Mesendoderm (in vitro differentiated cells): ENCODE measurements around the gene MROH7.

Source experiments
- DNase-seq: peaks from one replicate; pipeline ENCODE4 v3.0.0; 2013
- H2AK5ac ChIP-seq: 2 replicates; pipeline ENCODE4 v1.6.1; 2013; ENCODE audit warnings: low read length, inconsistent platforms
- H2BK120ac ChIP-seq: 2 replicates; pipeline ENCODE4 v1.6.1; 2013; ENCODE audit warnings: low read depth, mild to moderate bottlenecking, low read length, moderate library complexity, mixed read lengths
- H2BK15ac ChIP-seq: replicated peaks from 2 replicates; pipeline ENCODE4 v1.6.1; 2013; ENCODE audit warnings: low read depth, mild to moderate bottlenecking, moderate library complexity
- H2BK5ac ChIP-seq: 2 replicates; pipeline ENCODE4 v1.6.1; 2013; ENCODE audit warnings: low read length, inconsistent platforms
- H3K18ac ChIP-seq: 2 replicates; pipeline ENCODE4 v1.6.1; 2013; ENCODE audit warnings: mild to moderate bottlenecking, low read length, mixed read lengths
- H3K23ac ChIP-seq: one replicate; pipeline ENCODE4 v1.6.1; 2013; ENCODE audit warnings: low read length
- H3K27ac ChIP-seq: 2 replicates; pipeline ENCODE4 v1.5.1; 2013; ENCODE audit warnings: low read depth, mild to moderate bottlenecking, inconsistent platforms, low read length, moderate library complexity
- H3K27me3 ChIP-seq: 2 replicates; pipeline ENCODE4 v1.6.1; 2013; ENCODE audit warnings: low read length, control low read depth, mild to moderate bottlenecking, inconsistent platforms; ENCODE audit not compliant: insufficient read depth, poor library complexity
- H3K36me3 ChIP-seq: 2 replicates; pipeline ENCODE4 v1.6.1; 2013; ENCODE audit warnings: low read length, inconsistent platforms; ENCODE audit not compliant: control insufficient read depth, insufficient read depth
- H3K4ac ChIP-seq: one replicate; pipeline ENCODE4 v1.6.1; 2013; ENCODE audit warnings: low read depth, mild to moderate bottlenecking, low read length, moderate library complexity
- H3K4me1 ChIP-seq: 2 replicates; pipeline ENCODE4 v1.6.1; 2013; ENCODE audit warnings: low read depth, low read length, inconsistent platforms; ENCODE audit not compliant: control insufficient read depth
- H3K4me2 ChIP-seq: 2 replicates; pipeline ENCODE4 v1.6.1; 2013; ENCODE audit warnings: low read length
- H3K4me3 ChIP-seq: 2 replicates; pipeline ENCODE4 v1.5.1; 2013; ENCODE audit warnings: mild to moderate bottlenecking, low read length
- H3K56ac ChIP-seq: one replicate; pipeline ENCODE4 v1.6.1; 2013; ENCODE audit warnings: low read length
- H3K79me1 ChIP-seq: 2 replicates; pipeline ENCODE4 v1.6.1; 2013; ENCODE audit warnings: low read length, inconsistent platforms
- H3K79me2 ChIP-seq: 2 replicates; pipeline ENCODE4 v1.6.1; 2013; ENCODE audit warnings: mild to moderate bottlenecking, low read length; ENCODE audit not compliant: control insufficient read depth, insufficient read depth
- H3K9ac ChIP-seq: 2 replicates; pipeline ENCODE4 v1.6.1; 2013; ENCODE audit warnings: low read length, inconsistent platforms
- H4K5ac ChIP-seq: one replicate; pipeline ENCODE4 v1.6.1; 2013; ENCODE audit warnings: low read length
- H4K8ac ChIP-seq: one replicate; pipeline ENCODE4 v1.6.1; 2013; ENCODE audit warnings: low read depth, mild to moderate bottlenecking, control low read depth, low read length, moderate library complexity
- WGBS: extraction: QIAGEN DNeasy Blood & Tissue Kit; methylation state at CpG from one replicate; pipeline ENCODE4 v1.1.7; 2013; ENCODE audit warnings: low lambda C conversion rate, missing lambda C conversion rate; ENCODE audit not compliant: insufficient coverage; ENCODE audit errors: extremely low coverage; 5-methylcytosine and 5-hydroxymethylcytosine counted together

MROH7 gene

DNA sequence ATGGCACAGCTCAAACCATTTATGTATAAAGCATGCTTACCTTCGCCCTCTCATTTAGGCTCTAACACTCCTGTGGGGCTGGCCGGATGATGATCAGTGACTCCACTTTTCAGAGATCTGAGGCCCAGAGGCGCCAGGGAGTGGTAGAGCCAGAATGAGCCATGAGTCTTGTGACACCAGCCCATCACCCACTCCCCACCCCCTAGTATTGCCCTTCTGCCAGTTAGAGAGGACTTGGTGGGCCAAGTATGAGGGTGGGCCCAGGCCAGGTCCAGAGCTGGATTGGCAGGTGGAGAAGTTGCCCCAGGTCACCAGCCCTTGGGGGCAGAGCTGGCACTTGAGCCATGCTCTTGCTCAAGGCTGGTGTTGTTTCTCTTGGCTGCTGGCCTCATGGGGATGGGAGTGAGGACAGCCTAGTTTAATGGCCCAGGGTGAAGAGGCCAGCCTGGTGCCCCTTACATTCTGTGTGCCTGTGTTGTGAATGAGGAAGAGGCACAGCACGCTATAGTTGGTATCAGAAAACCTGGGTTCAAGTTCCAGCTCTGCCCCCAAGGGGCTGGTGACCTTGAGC is 43.8 kb downstream of the MROH7 start:
- Histone ChIP-seq H3K4me2 (no peak overlapping the region), H4K8ac (no peak overlapping the region), H3K79me2 (no peaks in the 10 kb centered on the region), H2AK5ac (no peak overlapping the region), H3K18ac (no peak overlapping the region), H3K9ac (no peak overlapping the region), H3K27ac (no peak overlapping the region), H2BK120ac (no peak overlapping the region), H2BK5ac (no peak overlapping the region), H2BK15ac (no peak overlapping the region), H3K4ac (no peak overlapping the region), H4K5ac (no peak overlapping the region), H3K27me3 (no peaks in the 10 kb centered on the region), H3K79me1 (no peaks in the 10 kb centered on the region), H3K36me3 (no peaks in the 10 kb centered on the region), H3K4me1 (no peaks in the 10 kb centered on the region), H3K56ac (no peak overlapping the region), H3K23ac (no peak overlapping the region), H3K4me3 (no peak overlapping the region)
- no peak for DNase-seq
- no CpG with 5 or more reads among the region's 4 CpGs for WGBS

GRCh38 chr1:54686155-54686554 is 44.6 kb downstream of the MROH7 start:
- Histone ChIP-seq H3K23ac (no peak overlapping the region), H3K4ac (no peak overlapping the region), H2BK15ac (no peak overlapping the region), H3K79me2 (no peaks in the 10 kb centered on the region), H3K36me3 (no peaks in the 10 kb centered on the region), H3K4me1 (no peaks in the 10 kb centered on the region), H3K56ac (no peak overlapping the region), H2AK5ac (no peak overlapping the region), H2BK5ac (no peak overlapping the region), H3K27me3 (no peaks in the 10 kb centered on the region), H3K18ac (no peak overlapping the region), H3K9ac (no peak overlapping the region), H3K27ac (no peak overlapping the region), H3K4me2 (no peak overlapping the region), H3K79me1 (no peaks in the 10 kb centered on the region), H3K4me3 (no peak overlapping the region), H2BK120ac (no peak overlapping the region), H4K5ac (no peak overlapping the region), H4K8ac (no peak overlapping the region)
- no CpG with 5 or more reads among the region's 11 CpGs for WGBS
- no peak for DNase-seq

DNA sequence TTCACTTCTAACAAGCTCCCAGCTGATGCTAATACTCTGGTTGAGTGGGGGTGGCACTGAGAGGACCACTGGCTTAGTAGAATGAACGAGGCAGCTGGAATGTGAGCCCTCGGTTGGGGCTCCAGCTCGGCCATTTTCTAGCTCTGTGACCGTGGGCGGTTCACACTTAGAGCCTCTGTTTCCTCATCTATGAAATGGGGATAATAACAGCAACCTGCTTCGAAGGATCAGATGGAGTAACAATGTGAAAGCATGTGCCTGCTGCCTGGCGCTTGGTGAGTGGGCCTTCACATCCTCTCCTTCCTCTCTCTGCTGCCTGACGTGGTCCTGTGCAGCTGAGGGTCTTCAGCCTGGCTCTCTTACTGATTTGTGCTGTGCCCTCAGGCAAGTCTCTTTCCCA is 53.2 kb downstream of the MROH7 start:
- Histone ChIP-seq H3K4me1 (no peaks in the 10 kb centered on the region), H2AK5ac (no peak overlapping the region), H3K4me2 (no peak overlapping the region), H4K5ac (no peak overlapping the region), H3K9ac (no peak overlapping the region), H3K4ac (no peak overlapping the region), H3K18ac (no peak overlapping the region), H3K4me3 (no peak overlapping the region), H3K36me3 (no peaks in the 10 kb centered on the region), H4K8ac (no peak overlapping the region), H3K79me2 (no peaks in the 10 kb centered on the region), H3K79me1 (no peaks in the 10 kb centered on the region), H3K56ac (no peak overlapping the region), H3K27me3 (no peaks in the 10 kb centered on the region), H2BK5ac (no peak overlapping the region), H3K27ac (no peak overlapping the region), H3K23ac (no peak overlapping the region), H2BK15ac (no peak overlapping the region), H2BK120ac (no peak overlapping the region)
- no peak for DNase-seq
- no CpG with 5 or more reads among the region's 8 CpGs for WGBS

DNA sequence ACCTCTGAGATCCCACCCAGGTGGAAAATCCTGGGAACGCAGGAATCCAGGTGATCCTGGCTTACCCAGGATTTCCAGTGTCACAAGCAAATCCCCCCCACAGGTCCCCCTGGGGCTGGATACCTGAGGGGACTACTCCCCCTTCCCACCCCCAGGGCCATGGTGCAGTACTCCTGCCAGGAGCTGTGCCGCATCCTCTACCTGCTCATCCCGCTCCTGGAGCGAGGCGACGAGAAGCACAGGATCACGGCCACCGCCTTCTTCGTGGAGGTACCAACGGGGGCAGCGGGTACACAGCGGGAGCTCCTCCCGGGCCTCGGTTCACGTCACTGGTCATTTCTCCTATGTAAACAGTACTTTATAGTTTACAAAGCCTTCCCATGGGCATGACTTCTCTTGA is 53.6 kb downstream of the MROH7 start:
- no peak overlapping the region for H3K18ac ChIP-seq
- no peak overlapping the region for H2BK15ac ChIP-seq
- no peak overlapping the region for H3K9ac ChIP-seq
- H3K4me3 ChIP-seq = no peak overlapping the region
- H3K4ac ChIP-seq = no peak overlapping the region
- H2BK120ac ChIP-seq = no peak overlapping the region
- no peaks in the 10 kb centered on the region for H3K79me2 ChIP-seq
- H3K23ac ChIP-seq = no peak overlapping the region
- H3K36me3 ChIP-seq = no peaks in the 10 kb centered on the region
- H3K4me2 ChIP-seq = no peak overlapping the region
- H3K79me1 ChIP-seq = no peaks in the 10 kb centered on the region
- H3K27ac ChIP-seq = no peak overlapping the region
- H2AK5ac ChIP-seq = no peak overlapping the region
- DNase-seq = no peak
- no peak overlapping the region for H4K5ac ChIP-seq
- H3K56ac ChIP-seq = no peak overlapping the region
- no peak overlapping the region for H4K8ac ChIP-seq
- no peaks in the 10 kb centered on the region for H3K27me3 ChIP-seq
- WGBS = no CpG with 5 or more reads among the region's 15 CpGs
- H3K4me1 ChIP-seq = no peaks in the 10 kb centered on the region
- H2BK5ac ChIP-seq = no peak overlapping the region

GRCh38 chr1:54695764-54696163 is 54.2 kb downstream of the MROH7 start:
- no peaks in the 10 kb centered on the region for H3K79me1 ChIP-seq
- H3K23ac ChIP-seq = no peak overlapping the region
- H3K9ac ChIP-seq = no peak overlapping the region
- H3K79me2 ChIP-seq = no peaks in the 10 kb centered on the region
- H3K18ac ChIP-seq = no peak overlapping the region
- no peak overlapping the region for H3K4ac ChIP-seq
- no peak overlapping the region for H4K5ac ChIP-seq
- H3K27me3 ChIP-seq = no peaks in the 10 kb centered on the region
- no peak overlapping the region for H3K27ac ChIP-seq
- no peak overlapping the region for H3K4me3 ChIP-seq
- WGBS = no CpG with 5 or more reads among the region's 1 CpG
- H3K4me2 ChIP-seq = no peak overlapping the region
- H2BK120ac ChIP-seq = no peak overlapping the region
- H2BK15ac ChIP-seq = no peak overlapping the region
- H2BK5ac ChIP-seq = no peak overlapping the region
- DNase-seq = no peak
- no peak overlapping the region for H3K56ac ChIP-seq
- no peaks in the 10 kb centered on the region for H3K36me3 ChIP-seq
- H4K8ac ChIP-seq = no peak overlapping the region
- no peaks in the 10 kb centered on the region for H3K4me1 ChIP-seq
- H2AK5ac ChIP-seq = no peak overlapping the region

DNA sequence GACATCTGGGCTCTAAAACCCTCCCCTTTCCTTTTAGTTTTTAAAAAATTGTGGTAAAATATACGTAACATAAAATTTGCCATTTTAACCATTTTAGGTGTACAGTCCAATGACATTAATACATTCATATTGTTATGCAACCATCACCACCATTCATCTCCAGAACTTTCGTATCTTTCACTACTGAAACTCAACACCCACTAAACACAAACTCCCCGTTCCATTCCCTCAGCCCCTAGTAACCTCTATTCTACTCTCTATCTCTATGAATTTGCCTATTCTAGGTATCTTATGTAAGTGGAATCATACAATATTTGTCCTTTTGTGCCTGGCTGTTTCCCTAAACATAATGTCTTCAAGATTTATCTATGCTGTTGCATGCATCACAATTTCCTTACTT is 54.7 kb downstream of the MROH7 start:
- Histone ChIP-seq H2BK120ac (no peak overlapping the region), H2BK5ac (no peak overlapping the region), H4K8ac (no peak overlapping the region), H3K4me3 (no peak overlapping the region), H3K36me3 (no peaks in the 10 kb centered on the region), H3K79me1 (no peaks in the 10 kb centered on the region), H3K23ac (no peak overlapping the region), H3K27ac (no peak overlapping the region), H3K9ac (no peak overlapping the region), H4K5ac (no peak overlapping the region), H3K27me3 (no peaks in the 10 kb centered on the region), H2BK15ac (no peak overlapping the region), H3K4me1 (no peaks in the 10 kb centered on the region), H3K4me2 (no peak overlapping the region), H3K4ac (no peak overlapping the region), H3K18ac (no peak overlapping the region), H3K56ac (no peak overlapping the region), H2AK5ac (no peak overlapping the region), H3K79me2 (no peaks in the 10 kb centered on the region)
- no peak for DNase-seq
- WGBS = 100% methylated on average over 1 of the region's 3 CpGs
